Dendritic cell treated with granulocyte-macrophage colony-stimulating factor and Interleukin-4, amounts not matched to agents 40 ng/mL and 50 ng/mL, for 4 days (primary cell): ENCODE results near the gene PPOX.
A peak's percentile ranks its signal among the peaks of the same experiment; 100 is the strongest.

Experiments
- H3K27ac Mint-ChIP-seq: one replicate; pipeline ENCODE4 v1.8.0; 2022; ENCODE audit warnings: mild to moderate bottlenecking, mixed read lengths
- H3K27me3 Mint-ChIP-seq: one replicate; pipeline ENCODE4 v1.8.0; 2022; ENCODE audit warnings: mild to moderate bottlenecking, mixed read lengths
- H3K36me3 Mint-ChIP-seq: one replicate; pipeline ENCODE4 v1.8.0; 2022; ENCODE audit warnings: low read depth, mixed read lengths
- H3K4me1 Mint-ChIP-seq: one replicate; pipeline ENCODE4 v1.8.0; 2022; ENCODE audit warnings: low read depth, mixed read lengths
- H3K4me3 Mint-ChIP-seq: one replicate; pipeline ENCODE4 v1.8.0; 2022; ENCODE audit warnings: mild to moderate bottlenecking, moderate library complexity, mixed read lengths
- H3K9me3 Mint-ChIP-seq: one replicate; pipeline ENCODE4 v1.8.0; 2022; ENCODE audit warnings: mixed read lengths
- intact Hi-C: fragments of 100-400 bp; cut with micrococcal nuclease; formaldehyde crosslinking; loops from one replicate; pipeline ENCODE4 v1.15.0; 2022

Gene PPOX

GRCh38 chr1:161201836-161202712 is 35.8 kb downstream of the PPOX start, which contains the start of gene NDUFS2:
Gene NDUFS2 (plus strand): TSS chr1:161202367. CDS start chr1:161202386, 19 bp downstream.
- peaks cover 37% of the 10 kb centered on the region for H3K36me3 Mint-ChIP-seq
- no peaks in the 10 kb centered on the region for H3K9me3 Mint-ChIP-seq
- H3K27me3 Mint-ChIP-seq = peaks cover 4% of the 10 kb centered on the region
- peaks cover 73% of the 10 kb centered on the region for H3K4me1 Mint-ChIP-seq
- peak within 1 kb of the TSS; percentile 87 for H3K4me3 Mint-ChIP-seq
- peak within 1 kb of the TSS; percentile 95 for H3K27ac Mint-ChIP-seq
- intact Hi-C loops = loop anchor here (1.0 kb wide), 1 partner anchor 13 kb away; the partner anchor contains the start of gene FCER1G

- Mint-ChIP-seq H3K36me3 (peaks cover 82% of the 10 kb centered on the region), H3K4me1 (peaks cover 49% of the 10 kb centered on the region), H3K9me3 (no peaks in the 10 kb centered on the region), H3K27ac (peak overlapping the region; percentile 6), H3K27me3 (no peaks in the 10 kb centered on the region), H3K4me3 (no peak overlapping the region)
- intact Hi-C loops = no loop called here
These were observed 40.4 kb downstream of the PPOX start for GRCh38 chr1:161206411-161207140.

GRCh38 chr1:161207173-161207572 is 40.9 kb downstream of the PPOX start:
- intact Hi-C loops = no loop called here
- Mint-ChIP-seq H3K4me1 (peaks cover 45% of the 10 kb centered on the region), H3K27ac (no peak overlapping the region), H3K36me3 (peaks cover 88% of the 10 kb centered on the region), H3K4me3 (no peak overlapping the region), H3K27me3 (no peaks in the 10 kb centered on the region), H3K9me3 (no peaks in the 10 kb centered on the region)

GRCh38 chr1:161209790-161210409 is 43.7 kb downstream of the PPOX start:
- H3K4me1 Mint-ChIP-seq = peaks cover 46% of the 10 kb centered on the region
- intact Hi-C loops = loop anchor here (2.0 to 5.0 kb wide), 2 partner anchors 15 to 172 kb away; no protein-coding TSS in a partner anchor
- H3K4me3 Mint-ChIP-seq = no peak overlapping the region
- peak overlapping the region; percentile 52 for H3K27ac Mint-ChIP-seq
- H3K27me3 Mint-ChIP-seq = no peaks in the 10 kb centered on the region
- H3K9me3 Mint-ChIP-seq = no peaks in the 10 kb centered on the region
- peaks cover 100% of the 10 kb centered on the region for H3K36me3 Mint-ChIP-seq

GRCh38 chr1:161214369-161214768 is 48.1 kb downstream of the PPOX start:
- peak overlapping the region; percentile 100 for H3K4me3 Mint-ChIP-seq
- H3K9me3 Mint-ChIP-seq = no peaks in the 10 kb centered on the region
- H3K27me3 Mint-ChIP-seq = no peaks in the 10 kb centered on the region
- H3K27ac Mint-ChIP-seq = peak overlapping the region; percentile 98
- H3K36me3 Mint-ChIP-seq = peaks cover 93% of the 10 kb centered on the region
- H3K4me1 Mint-ChIP-seq = peaks cover 63% of the 10 kb centered on the region
- intact Hi-C loops = loop anchor here (5.0 kb wide), 1 partner anchor 168 kb away; no protein-coding TSS in a partner anchor

GRCh38 chr1:161215076-161215475 is 48.9 kb downstream of the PPOX start, which contains the start of gene FCER1G:
Gene FCER1G (plus strand): TSS chr1:161215295. CDS start chr1:161215322, 27 bp downstream.
- Mint-ChIP-seq H3K27ac (peak within 1 kb of the TSS; percentile 98), H3K36me3 (peaks cover 93% of the 10 kb centered on the region), H3K4me1 (peaks cover 63% of the 10 kb centered on the region), H3K27me3 (no peaks in the 10 kb centered on the region), H3K4me3 (peak within 1 kb of the TSS; percentile 100), H3K9me3 (no peaks in the 10 kb centered on the region)
- intact Hi-C loops = loop anchor here (1.0 kb wide), 1 partner anchor 13 kb away; the partner anchor contains the start of gene NDUFS2

- H3K36me3 Mint-ChIP-seq = peaks cover 91% of the 10 kb centered on the region
- no peaks in the 10 kb centered on the region for H3K27me3 Mint-ChIP-seq
- H3K4me3 Mint-ChIP-seq = peak overlapping the region; percentile 100
- H3K4me1 Mint-ChIP-seq = peaks cover 61% of the 10 kb centered on the region
- no peaks in the 10 kb centered on the region for H3K9me3 Mint-ChIP-seq
- H3K27ac Mint-ChIP-seq = peak overlapping the region; percentile 98
- intact Hi-C loops = no loop called here
These were observed 50.9 kb downstream of the PPOX start for GRCh38 chr1:161216945-161217712.

- no peaks in the 10 kb centered on the region for H3K9me3 Mint-ChIP-seq
- peak overlapping the region; percentile 72 for H3K4me3 Mint-ChIP-seq
- peaks cover 91% of the 10 kb centered on the region for H3K36me3 Mint-ChIP-seq
- H3K27ac Mint-ChIP-seq = peak overlapping the region; percentile 98
- H3K27me3 Mint-ChIP-seq = no peaks in the 10 kb centered on the region
- H3K4me1 Mint-ChIP-seq = peaks cover 68% of the 10 kb centered on the region
- intact Hi-C loops = no loop called here
These were observed 51.6 kb downstream of the PPOX start for GRCh38 chr1:161217831-161218230.

GRCh38 chr1:161218301-161219077 is 52.3 kb downstream of the PPOX start:
- peak overlapping the region; percentile 72 for H3K4me3 Mint-ChIP-seq
- H3K27ac Mint-ChIP-seq = peak overlapping the region; percentile 98
- H3K4me1 Mint-ChIP-seq = peaks cover 66% of the 10 kb centered on the region
- no peaks in the 10 kb centered on the region for H3K9me3 Mint-ChIP-seq
- no peaks in the 10 kb centered on the region for H3K27me3 Mint-ChIP-seq
- peaks cover 91% of the 10 kb centered on the region for H3K36me3 Mint-ChIP-seq
- intact Hi-C loops = no loop called here

- H3K27ac Mint-ChIP-seq = no peak overlapping the region
- intact Hi-C loops = no loop called here
- no peaks in the 10 kb centered on the region for H3K27me3 Mint-ChIP-seq
- no peaks in the 10 kb centered on the region for H3K9me3 Mint-ChIP-seq
- no peak overlapping the region for H3K4me3 Mint-ChIP-seq
- H3K4me1 Mint-ChIP-seq = peaks cover 66% of the 10 kb centered on the region
- peaks cover 90% of the 10 kb centered on the region for H3K36me3 Mint-ChIP-seq
These were observed 53.1 kb downstream of the PPOX start for GRCh38 chr1:161219078-161219892.

- H3K4me3 Mint-ChIP-seq = no peak overlapping the region
- H3K9me3 Mint-ChIP-seq = no peaks in the 10 kb centered on the region
- H3K27ac Mint-ChIP-seq = no peak overlapping the region
- H3K4me1 Mint-ChIP-seq = peaks cover 65% of the 10 kb centered on the region
- intact Hi-C loops = no loop called here
- H3K27me3 Mint-ChIP-seq = no peaks in the 10 kb centered on the region
- H3K36me3 Mint-ChIP-seq = peaks cover 83% of the 10 kb centered on the region
These were observed 53.8 kb downstream of the PPOX start for GRCh38 chr1:161220002-161220401.
